HG03457 (cell line): ENCODE data around the gene CD46.

Experiments used
- ATAC-seq: cut with Tn5 transposase; IDR thresholded peaks from one replicate; pipeline ENCODE4 v1.9.1; 2021; ENCODE audit warnings: moderate number of reproducible peaks; ENCODE audit not compliant: unreplicated experiment

CD46 gene

DNA sequence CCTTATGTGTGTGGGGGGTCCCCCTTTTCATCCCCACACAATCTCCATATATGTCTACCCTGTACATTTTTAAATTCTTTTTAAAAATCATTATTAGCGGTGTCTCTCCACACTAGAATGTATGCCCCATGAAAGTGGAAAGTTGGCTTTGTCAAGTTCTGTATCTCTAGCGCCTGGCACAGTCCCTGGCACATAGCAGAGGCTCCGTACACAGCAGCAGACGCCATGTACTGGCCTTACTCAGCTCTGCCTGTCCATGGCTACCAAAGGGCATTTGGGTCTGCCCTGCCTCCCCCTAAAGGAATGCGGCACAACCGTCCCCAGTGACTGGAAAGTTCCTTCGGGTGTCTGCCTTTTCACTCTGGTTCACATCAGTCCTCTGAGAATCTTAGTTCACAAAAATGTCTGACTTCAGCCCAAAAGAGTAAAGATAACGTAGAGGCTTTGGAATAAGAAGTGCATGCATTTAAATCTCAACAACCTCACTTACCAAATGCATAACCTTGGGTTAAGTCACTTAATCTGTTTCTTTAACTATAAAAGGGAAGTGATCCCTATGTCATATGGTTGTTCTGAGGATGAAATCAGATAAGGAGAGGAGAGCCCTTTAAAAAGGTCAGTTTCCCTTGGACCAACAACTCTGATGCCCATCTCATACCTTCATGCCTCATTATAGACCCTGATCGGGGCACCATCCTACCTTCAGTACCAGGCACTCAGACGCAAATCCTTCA is 61.1 kb downstream of the CD46 start:
- ATAC-seq, result no peak

DNA sequence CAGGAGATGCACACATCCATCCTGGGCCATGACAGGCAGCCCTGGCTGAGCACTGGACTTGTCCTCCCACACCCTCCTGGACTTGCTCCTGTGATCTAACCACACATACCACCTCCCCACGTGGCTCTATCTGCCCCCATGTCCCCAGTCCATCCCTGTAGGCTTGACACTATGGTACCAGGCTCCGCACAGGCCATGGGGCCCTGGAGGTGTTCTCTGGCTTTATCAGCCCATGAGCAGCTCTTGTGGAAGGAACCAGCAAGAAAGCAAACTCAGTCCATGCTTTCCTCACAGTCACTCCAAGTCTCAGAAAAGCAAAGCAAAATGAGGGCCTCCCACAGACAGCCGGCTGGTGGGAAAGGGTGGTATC is 61.6 kb downstream of the CD46 start:
- ATAC-seq, result no peak

DNA sequence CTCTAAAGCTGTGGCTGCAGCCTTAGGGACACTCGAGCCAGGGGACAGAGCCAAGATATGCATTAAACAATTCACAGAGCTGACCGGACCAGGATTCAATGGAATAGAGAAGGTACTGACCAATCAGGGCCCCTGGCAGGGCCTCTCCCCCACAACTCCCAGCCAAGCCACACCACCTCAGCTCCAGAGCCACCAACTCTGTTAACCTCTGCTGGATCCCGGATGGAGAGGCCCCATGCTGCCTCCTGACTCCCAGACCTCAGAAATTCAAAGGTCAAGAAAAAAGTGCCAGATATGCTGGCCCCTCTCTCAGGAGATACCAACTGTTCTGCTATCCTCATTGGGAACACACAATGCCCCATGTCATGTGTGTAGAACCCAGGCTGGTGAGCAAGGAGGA is 62.1 kb downstream of the CD46 start:
- ATAC-seq, result no peak

DNA sequence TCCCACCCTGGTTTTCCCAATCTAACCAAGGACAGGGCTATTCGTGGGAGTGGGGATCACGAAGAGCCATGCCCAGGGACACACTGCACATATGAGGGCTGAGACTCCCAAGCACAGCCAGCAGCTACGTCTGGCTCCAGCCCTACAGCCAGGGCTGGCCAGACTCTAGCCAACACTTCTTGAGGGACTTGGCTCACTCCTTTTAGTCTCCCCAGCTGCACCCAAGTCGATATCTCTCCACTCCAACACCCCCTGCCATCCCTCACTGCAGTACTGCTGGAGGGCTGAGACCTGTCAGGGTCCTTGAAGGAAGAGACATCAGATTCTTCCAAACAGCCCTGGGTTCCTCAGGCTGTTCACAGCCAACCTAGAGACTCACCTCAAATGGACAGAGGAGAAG is 62.6 kb downstream of the CD46 start:
- no peak for ATAC-seq

DNA sequence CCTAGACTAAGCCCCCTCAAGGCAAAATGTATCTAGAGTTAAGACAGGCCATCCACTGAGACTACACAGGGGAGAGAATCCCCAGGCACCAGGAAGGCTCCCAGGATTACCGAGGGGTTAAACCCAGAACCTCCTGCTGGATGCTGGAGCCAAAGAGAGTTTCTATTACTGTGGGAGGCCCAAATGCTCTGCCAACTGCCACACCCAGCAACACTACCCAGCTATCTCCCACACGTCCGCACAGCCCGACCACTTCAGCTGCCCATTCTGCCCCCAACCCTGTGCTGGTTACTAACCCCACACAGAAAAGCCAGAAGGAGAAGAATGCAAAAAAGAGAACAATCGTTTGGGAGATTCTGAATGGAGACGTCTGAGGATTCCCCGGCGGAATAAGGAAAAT is 63.6 kb downstream of the CD46 start:
- no peak for ATAC-seq

DNA sequence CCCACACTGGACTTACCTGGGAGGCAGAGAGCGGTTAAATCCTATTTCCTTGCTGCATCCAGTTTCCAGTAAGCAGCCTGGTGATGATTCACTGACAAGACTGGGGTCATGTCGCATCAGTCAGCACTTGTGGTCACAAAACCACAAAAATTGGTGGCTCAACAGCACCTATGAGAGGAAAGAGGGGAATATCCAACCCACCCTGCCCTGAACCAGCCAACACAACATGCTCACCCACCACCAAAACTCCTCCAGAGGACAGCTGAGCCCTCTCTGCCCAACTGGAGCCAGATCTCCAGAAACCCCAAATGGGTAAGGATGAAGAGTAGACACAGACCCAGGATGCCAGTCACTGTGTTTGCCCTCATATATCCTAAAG is 64.0 kb downstream of the CD46 start:
- ATAC-seq, result no peak

DNA sequence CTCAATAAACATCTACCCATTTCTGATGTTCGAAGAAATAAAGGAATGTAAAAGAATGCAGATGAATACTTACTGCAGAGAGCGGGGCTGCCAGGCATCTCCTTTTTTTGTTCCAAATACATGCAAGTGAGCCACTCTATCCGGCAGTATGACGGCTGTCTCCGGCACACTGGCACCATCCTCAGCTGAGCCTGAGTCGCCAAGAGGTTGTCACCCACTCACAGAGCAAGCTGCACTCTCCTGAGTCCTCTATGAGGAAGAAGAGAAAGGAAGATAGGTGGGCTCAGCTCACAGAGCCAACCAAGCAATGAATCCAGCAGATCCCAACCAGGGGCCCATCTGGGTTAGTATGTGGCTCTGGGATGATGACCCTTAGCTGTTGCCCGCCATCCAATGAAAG is 65.3 kb downstream of the CD46 start:
- ATAC-seq, result no peak

DNA sequence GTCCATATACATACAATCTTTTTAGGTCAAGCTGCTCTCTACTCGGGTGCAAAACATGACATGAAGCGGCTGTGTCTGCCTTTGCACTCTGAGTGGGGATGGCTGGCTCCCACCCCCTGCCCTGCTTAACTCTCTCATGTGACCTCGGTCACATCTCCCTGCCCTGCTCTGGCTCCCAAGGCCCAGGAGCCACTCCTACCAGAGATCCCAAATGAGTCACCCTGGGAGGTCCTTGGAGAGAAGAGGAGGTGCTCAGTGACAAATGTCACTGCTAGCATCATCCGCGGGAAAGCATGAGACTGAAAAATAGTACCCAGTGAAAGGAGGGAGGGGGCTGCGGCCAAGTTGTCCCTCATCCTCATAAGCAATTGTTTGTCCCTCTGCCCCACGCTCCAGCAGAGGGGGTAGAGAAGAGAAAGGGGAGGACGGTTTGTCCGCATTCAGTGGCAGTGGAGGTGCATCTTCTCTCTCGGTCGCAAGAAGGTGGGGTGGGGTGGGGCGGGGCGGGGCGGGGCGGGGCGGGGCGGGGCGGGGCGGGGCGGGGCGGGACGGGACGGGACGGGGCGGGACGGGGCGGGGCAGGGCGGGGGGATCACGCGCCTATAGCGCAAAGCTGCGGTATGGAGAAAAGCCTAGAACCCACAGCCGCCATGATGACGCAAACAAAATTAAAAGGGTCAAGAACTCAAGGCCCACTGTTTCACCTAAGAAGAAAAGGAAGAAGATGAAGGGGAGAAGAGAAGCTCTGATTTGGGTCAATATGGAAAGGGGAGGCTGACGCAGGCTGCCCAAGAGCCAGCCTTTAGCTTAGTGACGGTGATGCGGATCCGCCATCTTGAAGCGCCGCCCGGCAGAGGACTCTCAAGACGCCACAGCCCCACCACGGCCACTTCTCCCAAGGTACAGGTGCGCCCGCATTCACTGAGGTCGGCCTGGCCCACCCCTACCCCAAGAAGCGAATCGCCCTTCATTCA is 66.2 kb downstream of the CD46 start:
- no peak for ATAC-seq

DNA sequence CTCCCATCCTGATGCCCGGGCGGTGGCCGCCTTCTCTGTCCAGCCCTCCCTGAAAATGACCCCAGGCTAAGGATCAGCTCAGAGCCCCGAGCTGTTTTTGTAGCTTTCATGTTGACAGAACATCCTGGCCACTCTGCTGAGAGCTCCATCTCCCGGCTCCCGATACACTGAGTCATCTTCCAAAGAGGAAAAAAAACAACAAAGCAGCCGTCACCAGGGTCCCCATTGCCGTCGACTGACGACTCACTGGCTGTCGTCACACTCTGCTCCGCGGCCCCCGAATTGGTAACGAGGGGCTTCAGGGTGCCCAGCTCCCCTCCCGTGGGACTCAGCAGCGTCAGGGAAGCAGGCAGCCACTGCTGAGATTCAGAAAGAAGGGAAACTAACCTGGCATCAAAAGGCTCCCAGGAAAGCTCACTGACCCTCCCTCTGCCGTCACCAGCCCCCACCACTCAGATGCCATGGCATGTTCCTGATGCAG is 67.2 kb downstream of the CD46 start:
- ATAC-seq, result no peak

DNA sequence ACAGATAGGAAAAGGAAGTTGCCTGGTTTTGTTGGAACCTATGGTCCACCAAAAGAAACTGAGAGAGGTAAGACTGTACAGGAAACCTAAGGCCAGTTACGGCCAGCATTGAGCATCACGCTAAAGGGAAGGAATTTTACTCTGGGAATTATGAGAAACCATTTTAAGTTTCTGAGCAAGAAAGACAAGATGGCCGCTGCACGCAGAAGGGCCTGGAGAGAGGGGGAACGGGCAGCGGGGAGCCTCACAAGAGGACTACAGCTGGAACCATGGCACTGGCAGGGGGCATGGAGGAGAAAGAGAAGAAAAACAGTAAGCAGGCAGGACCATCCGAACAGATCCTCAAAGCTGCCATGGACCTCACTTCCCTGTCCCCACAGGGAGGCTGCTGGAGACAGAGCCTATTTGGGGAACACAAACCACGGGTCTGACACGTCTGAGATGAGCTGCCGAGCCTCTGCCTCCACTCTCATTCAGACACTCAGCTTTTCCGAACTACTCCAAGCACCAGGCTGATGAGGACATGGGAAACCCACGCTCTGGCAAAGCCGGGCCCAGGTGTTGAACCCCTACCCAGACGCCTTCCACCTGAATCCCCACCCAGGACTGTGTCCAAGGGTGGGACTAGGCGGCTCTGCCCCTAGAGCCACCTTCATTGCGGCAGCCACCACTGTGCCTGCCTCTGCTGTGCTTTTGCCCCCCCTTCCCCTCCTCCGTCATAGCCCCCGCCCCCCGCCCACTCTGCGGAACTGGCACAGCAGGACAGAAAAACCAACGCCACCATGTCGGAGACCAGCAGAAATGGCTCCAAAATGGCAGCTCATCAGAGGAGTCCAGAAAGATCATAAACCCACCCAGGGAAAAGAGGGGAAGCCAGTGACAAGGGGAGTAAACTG is 69.0 kb downstream of the CD46 start:
- ATAC-seq, result no peak

DNA sequence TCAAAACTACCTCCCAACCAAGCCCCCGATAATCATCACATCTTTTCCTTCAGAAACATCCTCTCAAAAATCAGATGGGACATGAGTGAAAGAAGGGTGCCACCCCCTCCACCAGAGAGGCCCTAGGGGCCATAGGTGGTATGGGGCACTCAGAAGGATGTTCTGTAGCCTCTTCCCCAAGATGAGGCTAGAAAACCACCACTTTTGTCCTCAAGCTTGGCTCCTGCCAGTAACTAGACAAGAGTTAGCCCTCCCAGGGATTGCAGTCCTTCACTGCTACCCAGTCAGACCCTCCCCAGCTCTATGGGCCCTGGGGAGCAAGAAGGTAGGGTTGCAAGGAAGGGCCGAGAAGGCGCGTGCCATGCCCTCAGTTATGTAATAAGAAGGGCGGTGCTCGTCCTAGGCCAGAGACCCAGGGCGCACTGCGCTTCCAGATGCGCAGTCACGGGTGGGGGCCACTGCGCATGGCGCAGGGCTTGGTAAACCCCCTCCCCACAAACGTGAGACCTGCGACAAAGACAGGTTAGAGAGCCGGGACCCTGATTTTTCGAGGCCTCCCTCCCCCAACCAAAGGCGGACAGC is 69.7 kb downstream of the CD46 start:
- ATAC-seq, result no peak

DNA sequence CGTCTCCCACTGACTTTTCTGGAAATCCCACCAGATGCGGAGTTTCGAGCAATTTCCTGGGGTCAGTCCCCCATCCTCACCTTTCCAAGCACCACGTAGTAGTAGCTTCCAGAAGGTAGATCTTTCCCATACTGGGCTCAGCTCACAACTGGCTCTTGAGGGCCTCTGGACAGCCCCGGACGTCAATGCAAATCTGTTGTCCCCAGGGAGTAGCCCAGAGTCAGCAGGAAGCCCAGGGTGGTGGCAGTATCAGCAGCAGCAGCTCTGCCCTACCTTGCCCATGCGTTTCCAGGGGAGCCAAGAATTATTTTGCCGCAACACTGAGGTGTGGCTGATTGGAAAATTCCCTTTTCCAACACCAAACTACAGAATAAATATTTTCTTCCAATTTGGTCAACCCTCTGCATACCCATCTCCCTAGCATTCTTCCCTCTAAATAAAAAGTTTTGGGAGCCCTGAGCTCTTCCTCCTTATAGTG is 70.3 kb downstream of the CD46 start:
- peak; percentile 25 for ATAC-seq

DNA sequence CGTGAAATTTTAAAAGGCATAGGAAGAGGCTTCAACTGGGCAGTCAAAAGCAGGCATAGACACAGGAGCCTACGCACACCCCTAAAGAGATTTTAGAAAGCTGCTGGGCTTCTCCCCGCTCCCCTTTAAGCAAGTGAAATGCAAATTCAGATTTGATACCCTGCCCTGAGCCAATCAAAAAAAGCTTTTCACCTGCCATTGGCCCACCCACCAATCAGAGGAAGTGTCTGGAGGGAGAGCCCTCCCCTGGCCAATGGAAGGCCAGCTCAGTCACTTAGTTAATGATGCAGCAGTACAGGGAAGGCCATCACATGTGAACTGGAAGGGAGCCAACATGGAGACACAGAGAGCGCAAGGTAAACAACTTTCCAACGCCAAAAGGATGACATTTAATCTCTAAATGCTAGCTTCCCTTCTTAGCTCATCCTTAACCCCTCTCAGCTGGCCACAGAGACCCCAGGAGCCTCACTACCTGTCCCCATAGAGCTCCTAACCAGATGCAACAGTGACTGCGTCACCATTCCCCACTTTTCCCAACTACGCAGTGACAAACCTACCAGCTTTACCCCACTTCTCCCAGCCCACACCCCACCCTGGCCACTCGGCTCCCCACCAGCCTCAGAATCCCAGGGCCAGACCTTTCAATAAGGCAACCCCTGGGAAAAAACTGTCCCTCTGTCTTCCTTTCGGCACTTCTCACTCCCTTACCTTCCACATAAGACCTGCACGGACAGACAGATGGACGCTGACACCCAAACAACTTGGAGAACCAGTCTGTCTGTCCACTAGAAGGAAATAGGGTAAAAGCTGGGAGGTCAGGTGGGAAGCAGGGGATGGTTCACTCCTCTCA is 71.0 kb downstream of the CD46 start:
- peak; percentile 53 for ATAC-seq

DNA sequence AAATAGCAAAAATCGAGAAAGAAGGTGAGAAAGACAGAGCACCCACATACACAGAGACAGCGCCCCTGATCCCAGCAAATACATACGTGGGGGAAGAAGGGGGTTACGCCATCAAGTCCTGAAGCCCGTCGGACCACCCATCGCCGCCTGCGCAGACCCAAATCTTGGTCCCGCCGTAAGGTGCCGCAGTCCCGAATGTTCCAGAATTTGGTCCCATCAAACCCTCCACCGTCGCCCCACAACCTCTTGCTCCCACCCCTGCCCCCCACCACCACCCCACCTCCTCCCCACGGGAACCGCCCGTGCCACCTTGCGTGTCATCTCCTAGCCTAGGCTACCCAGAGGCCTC is 71.7 kb downstream of the CD46 start:
- no peak for ATAC-seq

DNA sequence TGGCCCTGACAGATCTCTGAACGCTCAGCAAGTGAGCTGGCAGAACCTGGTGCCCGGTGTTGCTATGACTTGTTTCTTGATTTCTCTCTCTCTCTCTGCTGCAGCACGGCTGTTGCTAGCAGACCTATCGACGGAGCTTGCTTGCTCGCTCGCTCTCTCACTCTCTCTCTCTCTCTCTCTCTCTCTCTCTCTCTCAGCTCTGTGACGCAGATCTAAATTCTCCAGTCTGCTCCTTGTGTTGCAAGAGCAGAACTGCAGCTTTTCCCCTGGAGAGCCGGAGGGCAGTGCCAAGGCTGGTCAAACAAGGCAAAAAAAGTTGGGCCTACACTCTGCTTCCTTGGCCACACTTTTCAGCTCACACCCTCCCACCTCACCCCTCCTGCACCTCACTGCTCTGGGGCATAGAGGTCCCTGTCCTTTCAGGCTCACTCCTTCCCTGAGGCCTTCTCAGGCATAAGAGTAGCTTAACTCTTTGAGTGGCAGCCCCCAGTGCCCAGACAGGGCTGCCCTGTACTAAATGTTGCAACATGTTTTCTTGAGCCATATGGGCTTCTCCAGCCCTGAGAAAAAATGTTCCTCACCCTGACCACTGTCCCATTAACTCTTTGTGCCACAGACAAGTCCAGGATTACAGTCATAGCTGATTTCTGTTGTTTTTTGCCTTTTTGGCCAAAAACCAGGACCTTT is 72.2 kb downstream of the CD46 start:
- ATAC-seq, result peak; percentile 21

DNA sequence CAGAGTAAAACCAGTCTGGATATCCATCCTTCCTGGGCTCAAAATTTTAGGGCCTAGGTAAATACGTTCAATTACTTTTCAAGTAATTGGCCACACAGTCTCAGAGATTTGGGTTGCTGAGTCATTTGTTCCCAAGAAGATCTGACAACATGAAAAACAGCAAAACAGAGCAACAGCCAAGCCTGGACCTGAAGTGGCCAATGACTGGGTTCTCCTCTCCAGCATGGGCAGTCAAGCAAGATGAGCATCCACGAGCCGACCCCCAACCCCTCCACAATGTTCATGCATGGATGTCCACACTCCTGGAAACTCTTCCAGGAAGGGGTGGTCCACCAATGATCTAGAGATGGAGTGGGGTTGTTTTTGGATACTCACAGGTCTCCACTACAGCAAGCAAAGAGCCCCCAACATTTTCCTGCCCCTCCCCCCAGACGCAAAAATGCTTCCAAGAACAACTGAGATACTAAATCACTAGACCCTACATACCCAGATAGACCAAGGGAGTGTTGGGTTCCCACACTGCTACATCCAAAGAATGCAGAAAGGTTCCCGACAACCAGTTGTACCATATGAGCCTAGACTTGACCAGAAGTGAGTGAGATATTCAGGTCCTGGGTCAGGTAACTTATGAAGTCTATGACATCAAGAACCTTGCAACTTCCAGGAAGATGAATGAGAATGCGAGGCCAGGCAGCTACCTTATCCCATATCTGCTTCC is 73.0 kb downstream of the CD46 start:
- ATAC-seq, result no peak

DNA sequence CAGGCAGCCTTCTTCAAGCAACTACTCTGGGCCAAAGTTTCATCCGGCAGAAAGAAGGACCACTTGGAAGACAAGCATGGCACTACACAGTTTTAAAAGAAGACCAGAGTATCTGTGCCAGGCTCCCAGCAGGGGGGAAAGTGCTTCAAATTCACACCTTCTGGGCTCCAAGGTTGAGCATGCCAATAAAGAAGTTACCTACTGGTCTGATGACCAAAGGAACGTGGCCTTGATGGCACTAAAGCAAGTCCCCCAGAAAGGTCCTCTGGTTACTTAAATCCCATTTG is 73.5 kb downstream of the CD46 start:
- no peak for ATAC-seq

DNA sequence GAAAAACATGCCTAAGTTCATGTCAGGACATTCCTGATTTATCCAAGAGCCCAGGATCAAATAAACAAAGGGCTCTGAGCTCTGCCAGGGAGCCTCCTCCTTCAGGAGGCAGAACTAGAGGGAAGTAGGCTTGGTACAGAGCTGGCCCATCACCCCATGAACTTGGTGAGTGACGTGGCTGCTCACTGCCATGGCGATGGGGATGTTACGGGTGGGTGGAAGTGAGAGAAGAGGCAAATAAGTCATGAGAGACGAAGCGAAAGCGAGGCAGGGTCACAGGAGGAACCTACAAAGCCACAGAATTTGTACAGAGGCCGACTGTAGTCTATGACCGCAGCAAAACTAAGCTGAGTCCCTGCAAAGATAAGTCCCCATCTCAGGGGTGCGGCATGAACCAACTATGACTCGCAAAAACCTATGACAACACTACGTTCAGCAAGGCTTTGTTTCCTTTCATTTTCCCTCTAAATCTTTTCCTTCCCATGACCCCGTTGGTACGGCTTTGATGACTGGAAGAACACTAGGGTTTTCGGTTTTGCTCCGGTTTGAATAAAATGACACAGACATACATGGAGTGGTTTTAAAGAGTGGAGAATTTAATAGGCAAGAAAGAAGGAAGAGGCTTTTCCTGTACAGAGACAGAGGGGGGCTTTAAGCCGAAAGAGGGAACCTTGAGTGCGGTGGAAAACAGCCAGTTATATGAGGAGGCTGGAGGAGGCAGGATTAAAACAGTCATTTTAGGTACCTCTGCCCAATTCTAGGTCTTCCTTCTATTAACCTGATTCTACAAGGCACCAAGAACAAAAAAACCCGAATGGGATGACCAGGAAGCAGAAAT is 74.1 kb downstream of the CD46 start:
- peak; percentile 56 for ATAC-seq
